Measurements from ENCODE around the gene SLC26A2.
"Not testable (repeated sequence)": the region's sequence is repeated elsewhere in the genome, so short reads cannot be mapped to it uniquely, and the experiment has no call there.

The SLC26A2 gene

GRCh38 chr5:149937610-149938009, 22.9 kb upstream of the SLC26A2 start:
- no peak for DNase-seq (ENCODE audit: low read depth)

DNA sequence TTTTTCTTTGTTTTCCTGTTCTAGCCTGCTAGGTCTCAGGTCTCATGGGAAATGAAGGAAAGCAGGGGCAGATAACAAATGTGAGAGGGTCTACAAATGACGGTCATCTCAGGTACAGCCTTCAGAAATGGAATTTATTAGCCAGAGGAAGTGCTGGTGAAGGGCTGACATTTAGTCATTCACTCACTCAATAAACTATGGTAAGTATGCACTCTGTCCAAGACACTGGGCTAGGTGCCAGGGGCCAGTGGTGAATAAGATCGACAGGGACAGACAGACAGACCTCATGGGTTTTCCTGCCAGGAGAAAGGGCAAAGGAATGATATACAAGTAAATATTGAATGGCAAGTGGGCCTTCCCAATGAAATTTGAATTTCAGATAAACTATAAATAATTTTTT, 22.3 kb upstream of the SLC26A2 start:
- peak; percentile 73 for DNase-seq (ENCODE audit: low read depth)

GRCh38 chr5:149938791-149939358, 21.7 kb upstream of the SLC26A2 start:
- DNase-seq (ENCODE audit: low read depth): peak; percentile 54

DNA sequence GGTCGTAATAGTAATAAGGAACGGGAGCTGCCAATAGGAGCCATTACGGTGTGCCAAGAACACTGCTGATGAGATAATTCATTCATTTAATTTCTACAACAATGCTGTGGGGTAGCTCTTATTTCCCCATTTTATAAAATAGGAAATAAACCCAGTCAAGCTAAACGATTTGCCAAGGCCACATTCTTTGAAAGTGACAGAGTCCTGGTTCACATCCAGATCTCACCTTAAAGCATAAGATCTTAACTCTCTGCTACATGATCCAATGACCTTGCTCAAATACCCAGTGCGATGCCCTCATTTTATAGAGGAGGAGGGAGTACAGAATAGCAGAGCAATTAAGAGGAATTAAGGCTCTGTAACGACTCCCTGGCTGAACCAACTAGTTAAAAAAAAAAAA, 21.0 kb upstream of the SLC26A2 start:
- no peak for DNase-seq (ENCODE audit: low read depth)

GRCh38 chr5:149940077-149940574, 20.4 kb upstream of the SLC26A2 start:
- DNase-seq (ENCODE audit: low read depth): no peak

- no peak for DNase-seq (ENCODE audit: low read depth)
These were observed 19.5 kb upstream of the SLC26A2 start for GRCh38 chr5:149940941-149941644.

DNA sequence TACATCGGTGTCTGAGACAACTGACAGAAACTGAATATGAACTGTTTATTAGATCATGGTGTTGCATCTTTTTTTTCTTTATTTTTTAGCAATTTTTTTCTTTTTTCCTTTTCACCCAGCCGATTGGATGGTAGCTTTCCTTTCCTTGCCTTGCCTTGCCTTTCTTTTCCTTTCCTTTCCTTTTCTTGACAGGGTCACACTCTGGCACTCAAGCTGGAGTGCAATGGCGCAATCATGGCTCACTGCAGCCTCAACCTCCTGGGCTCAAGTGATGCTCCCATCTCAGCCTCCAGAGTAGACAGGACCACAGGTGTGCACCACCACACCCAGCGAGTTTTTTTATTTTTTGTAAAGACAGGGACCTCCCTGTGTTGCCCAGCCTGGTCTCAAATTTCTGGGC, 18.8 kb upstream of the SLC26A2 start:
- DNase-seq (ENCODE audit: low read depth): no peak

DNA sequence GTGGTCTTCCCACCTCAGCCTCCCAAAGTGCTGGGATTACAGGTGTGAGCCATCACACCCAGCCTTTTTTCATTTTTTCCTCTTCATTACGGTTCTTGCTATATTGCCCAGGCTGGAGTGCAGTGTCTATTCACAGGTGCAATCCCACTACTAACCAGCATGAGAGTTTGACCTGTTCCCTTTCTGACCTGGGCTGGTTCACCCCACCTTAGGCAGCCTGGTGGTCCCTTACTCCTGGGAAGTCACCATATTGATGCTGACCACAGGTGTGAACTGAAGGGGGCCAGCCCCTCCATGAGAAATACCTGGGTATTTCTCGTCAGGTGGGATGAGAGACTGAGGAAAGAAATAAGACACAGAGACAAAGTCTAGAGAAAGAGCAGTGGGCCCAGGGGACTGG, 18.4 kb upstream of the SLC26A2 start:
- DNase-seq (ENCODE audit: low read depth): no peak

- not testable (repeated sequence) for DNase-seq (ENCODE audit: low read depth)
These were observed 17.8 kb upstream of the SLC26A2 start for GRCh38 chr5:149942741-149943169.

DNA sequence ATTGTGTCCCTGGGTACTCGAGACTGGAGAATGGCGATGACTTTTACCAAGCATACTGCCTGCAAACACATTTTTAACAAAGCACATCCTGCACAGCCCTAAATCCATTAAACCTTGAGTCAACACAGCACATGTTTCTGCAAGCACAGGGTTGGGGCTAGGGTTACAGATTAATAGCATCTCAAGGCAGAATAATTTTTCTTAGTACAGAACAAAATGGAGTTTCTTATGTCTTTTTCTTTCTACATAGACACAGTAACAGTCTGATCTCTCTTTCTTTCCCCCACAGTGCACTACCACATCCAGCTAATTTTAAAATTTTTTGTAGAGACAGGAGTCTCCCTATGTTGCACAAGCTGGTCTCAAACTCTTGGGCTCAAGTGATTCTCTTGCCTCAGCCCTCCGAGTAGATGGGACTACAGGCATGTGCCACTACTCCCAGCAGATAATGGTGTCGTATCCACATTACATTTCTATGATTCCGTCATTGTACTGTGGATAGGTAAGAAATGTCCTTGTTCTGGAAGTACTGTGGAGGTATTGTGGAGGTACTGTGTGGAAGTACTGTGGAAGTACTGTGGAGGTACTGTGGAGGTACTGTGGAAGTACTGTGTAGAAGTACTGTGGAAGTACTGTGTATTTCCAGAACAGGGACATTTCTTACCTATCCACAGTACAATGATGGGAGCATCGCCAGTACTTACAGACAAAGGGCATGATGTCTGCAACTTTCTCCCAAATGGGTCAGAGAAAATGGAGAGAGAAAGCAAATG, 17.2 kb upstream of the SLC26A2 start:
- DNase-seq (ENCODE audit: low read depth): not testable (repeated sequence)

- no peak for DNase-seq (ENCODE audit: low read depth)
These were observed 15.9 kb upstream of the SLC26A2 start, which contains the start of gene PDE6A for GRCh38 chr5:149944666-149945065. PDE6A (minus strand) TSS chr5:149944793; CDS start chr5:149944673, 120 bp downstream.

GRCh38 chr5:149946118-149946517, 14.4 kb upstream of the SLC26A2 start:
- no peak for DNase-seq (ENCODE audit: low read depth)

GRCh38 chr5:149948993-149949392, 11.6 kb upstream of the SLC26A2 start:
- no peak for DNase-seq (ENCODE audit: low read depth)

GRCh38 chr5:149951138-149951749, 9.3 kb upstream of the SLC26A2 start:
- DNase-seq (ENCODE audit: low read depth): no peak

DNA sequence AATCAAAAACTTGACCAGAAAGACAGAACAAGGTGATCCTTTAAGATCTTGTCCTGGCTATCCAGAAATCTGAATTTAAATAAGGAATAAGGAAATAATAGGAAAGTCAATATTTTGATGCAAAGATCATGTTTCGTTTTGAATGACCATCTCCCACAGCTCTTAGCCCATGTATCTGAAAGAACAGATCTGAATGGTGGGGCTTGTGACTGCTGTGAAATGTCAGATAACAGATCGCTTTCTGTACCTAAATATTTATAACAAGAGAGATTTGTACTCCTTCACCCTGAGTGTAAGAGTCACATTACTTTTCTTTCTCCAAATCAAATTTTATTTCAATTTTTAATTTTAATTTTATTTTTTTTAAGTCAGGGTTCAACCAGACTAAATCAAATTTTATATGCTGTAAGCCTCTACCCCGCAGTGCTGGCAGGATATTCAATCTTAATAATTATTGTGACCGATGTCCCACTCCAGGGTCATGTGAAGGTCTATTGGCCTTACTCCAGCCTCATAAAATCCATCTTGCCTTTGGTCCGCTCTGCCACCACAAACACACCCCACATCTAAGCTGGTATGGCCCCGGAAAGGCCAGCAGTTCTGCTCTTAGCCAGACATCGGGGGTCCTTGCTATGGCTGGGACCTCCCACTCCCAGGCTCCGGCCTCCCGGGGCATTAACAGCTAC, 7.0 kb upstream of the SLC26A2 start:
- no peak for DNase-seq (ENCODE audit: low read depth)

DNA sequence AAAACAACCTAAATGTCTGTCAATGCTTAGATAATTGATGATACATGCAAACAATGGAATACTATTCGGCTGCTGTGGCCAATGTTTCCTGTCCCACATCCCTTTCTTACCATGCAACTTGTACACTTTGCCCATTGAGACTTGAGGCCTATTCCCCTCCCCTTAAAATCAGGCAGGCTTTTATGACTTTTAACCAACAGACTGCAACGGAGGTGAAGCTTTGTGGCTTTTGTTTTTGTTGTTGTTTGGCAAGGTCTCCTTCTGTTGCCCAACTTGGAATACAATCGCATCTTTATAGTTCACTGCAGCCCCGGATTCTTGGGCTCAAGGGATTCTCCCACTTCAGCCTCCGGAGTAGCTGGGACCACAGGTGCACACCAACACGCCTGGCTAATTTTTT, 5.8 kb upstream of the SLC26A2 start:
- no peak for DNase-seq (ENCODE audit: low read depth)

DNA sequence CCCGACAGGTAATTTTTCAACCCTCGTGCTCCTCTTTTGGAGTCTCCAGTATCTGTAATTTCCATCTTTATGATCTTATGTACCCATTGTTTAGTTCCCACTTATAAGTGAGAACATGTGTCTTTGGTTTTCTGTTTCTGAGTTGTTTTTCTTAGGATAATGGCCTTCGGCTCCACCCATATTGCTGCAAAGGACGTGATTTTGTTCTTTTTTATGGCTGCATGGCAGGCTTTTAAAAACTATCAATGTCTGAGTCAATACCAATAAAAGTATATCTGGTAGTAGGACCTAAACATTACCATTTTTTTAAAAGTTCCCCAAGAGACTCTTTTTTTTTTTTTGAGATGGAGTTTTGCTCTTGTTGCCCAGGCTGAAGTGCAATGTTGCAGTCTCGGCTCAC, 3.9 kb upstream of the SLC26A2 start:
- DNase-seq (ENCODE audit: low read depth): no peak

GRCh38 chr5:149957855-149958254, 2.7 kb upstream of the SLC26A2 start:
- no peak for DNase-seq (ENCODE audit: low read depth)

DNA sequence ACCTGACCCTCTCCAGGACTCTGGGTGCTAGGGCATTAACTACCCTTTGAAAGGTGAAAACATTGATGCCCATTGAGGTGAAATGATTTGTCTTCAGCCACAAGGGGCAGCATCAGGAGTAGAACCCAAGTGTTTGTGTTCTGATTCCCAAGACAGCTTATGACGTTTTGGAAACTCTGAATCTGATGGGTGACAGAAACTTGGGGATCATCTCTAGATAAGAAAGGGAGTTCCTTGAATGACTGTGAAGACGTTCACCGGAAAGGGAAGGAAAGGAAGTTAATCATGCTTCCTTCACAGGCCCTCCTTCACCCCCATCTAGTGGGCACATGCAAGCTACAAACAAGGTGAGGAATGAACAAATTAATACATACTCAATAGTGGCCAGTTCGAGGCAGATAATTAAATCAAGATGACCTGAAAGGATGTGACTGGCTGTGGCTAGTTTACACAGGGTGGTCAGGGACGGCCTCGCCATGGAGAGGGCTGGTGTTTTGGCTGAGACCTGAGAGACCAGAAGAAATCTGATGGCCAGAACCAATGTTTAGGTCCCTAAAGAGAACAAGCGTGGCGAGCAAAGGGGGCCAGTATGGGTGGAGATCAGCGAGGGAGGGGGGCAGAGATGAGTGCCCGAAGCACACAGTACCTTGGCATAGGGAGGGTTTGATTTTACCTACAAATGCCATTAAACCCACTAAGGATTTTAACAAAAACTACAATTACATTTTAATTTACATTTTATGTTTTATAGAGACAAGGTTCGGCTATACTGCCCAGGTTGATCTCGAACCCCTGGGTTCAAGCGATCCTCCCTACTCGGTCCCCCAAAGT, 937 bp upstream of the SLC26A2 start:
- no peak for DNase-seq (ENCODE audit: low read depth)

DNA sequence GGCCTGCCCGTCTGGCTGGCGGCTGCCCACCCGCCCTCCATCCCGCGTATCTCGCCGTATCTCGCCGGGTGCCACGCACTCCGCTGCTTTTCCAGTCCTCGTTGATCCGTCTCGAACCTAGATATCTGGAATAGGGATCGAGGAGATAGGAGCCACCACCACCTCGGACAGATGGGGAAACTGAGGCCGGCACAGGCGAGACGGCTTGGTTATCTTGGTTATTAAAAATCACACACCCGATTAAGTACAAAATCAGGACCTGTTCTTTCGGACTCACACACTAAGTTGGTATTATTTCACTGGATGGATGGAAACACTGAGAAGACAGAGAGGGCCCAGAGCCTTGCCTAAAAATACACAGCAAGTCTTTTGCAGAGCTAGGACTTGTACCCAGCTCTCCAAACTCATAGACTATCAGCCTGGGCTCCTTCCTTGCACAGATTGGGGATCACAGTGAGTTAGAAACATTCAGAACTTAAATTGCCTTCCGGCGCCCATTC, 678 bp downstream of the SLC26A2 start:
- no peak for DNase-seq (ENCODE audit: low read depth)

DNA sequence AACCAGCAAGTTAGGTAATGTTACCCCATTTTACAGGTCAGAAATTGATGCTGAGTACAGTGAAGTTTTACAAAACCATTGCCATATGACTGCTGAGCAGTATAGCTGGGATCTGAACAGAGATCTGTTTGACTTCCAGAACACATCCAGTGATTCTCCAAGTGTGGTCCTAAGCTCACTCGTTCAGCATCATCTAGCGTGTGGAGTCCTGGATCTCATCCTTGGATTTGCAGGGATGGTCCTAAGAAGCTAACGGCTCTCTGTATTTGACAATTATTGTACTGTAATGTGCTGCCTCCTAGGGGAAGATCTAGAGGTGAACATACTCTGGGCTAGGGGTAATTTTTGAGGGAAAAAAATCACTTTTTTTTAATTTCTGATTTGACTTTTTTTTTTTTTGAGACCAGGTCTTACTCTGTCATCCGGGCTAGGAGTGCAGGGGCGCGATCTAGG, 1.4 kb downstream of the SLC26A2 start:
- no peak for DNase-seq (ENCODE audit: low read depth)

Measured in HS-27A (cell line).